OCI-M1 (cell line): Measurements from ENCODE around the gene LPAR3.

Experiments
- DNase-seq: peaks from one replicate; lab custom pipeline; 2025; lab: John Stamatoyannopoulos, UW

Gene LPAR3

GRCh38 chr1:84774669-84775534 is 118.1 kb downstream of the LPAR3 start:
- DNase-seq, result no peak

GRCh38 chr1:84773933-84774497 is 119.0 kb downstream of the LPAR3 start:
- DNase-seq, result no peak

- DNase-seq, result no peak
Measured at GRCh38 chr1:84773195-84773594, 119.8 kb downstream of the LPAR3 start.

DNA sequence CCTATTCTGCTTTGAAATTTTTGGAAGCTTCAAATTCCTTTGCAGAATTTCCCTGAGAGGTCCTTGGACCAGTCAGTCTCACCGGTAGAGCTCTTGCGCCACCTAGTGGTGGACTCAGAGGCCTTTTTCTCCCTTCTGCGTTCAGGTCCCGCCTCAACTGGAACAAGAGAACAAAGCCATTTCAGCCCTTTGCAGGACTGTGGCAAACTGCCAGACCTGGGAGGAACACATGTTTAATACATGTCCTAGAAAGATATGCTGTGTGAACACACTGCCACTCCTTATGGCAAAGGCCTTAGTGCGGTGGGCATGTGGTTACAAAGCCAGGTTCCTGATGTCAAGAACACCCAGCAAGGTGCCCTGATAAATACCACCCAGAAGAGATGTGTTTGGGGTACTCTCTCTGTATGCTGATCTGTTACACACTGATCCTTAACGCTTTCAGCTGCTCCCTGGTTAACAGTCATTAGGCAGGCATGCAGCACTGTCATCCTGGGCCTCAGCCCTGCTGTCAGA is 120.5 kb downstream of the LPAR3 start:
- peak; percentile 87 for DNase-seq

DNA sequence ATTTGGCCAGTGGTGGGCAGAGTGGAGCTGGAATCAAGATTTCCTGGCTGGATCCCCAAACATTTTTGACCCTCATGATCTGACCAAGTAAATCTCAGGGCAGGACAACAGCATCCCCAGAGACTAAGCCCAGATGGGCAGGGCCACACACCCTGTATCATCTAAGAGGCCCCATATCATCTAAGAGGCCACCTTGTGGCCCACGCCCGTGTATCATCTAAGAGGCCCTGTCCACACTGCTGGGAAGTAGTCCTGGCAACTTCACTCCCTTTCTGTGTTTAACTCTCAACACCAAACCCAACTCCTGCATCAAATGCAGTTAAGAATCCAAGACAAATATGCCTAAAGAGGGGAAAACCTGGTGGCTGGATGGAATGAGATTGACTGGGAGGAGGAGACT is 121.1 kb downstream of the LPAR3 start:
- DNase-seq, result no peak

DNA sequence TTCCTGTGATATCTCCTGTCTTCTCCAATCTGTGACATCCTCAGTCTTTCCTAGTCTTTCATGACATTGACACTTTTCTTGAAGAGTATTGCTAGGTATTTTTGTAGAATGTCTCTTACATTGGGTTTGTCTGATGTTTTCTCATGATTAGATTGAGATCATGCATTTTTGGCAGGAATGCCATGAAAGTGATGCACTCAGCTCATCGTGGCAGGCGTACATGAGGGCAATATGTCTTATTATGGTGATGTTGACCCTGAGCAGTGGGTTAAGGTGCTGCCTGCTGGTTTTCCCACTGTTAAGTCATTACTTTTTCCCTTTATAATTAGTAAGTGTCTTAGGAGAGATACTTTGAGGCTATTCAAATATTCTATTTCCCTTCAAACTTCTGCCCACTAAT is 122.5 kb downstream of the LPAR3 start:
- no peak for DNase-seq

DNA sequence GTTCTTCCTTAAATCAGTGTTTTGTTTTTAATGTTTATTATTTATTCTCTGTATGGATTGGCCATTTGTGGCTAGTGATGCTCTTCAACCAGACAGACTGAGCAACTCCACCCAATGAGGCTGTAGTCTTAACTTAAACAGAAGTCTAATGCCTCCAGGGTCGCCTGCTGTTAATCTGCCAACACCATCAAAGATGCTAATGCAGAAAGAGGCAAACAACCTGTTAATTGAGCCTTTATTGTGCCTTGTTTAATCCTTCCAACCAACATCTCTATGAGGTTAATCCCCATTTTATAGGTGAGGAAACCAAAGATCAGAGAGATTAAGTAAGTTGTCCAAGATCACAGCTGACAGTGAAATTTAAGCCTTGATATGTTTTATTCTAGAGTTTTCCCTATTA is 123.4 kb downstream of the LPAR3 start:
- no peak for DNase-seq

- DNase-seq, result no peak
Measured at GRCh38 chr1:84768634-84769033, 124.4 kb downstream of the LPAR3 start.

DNA sequence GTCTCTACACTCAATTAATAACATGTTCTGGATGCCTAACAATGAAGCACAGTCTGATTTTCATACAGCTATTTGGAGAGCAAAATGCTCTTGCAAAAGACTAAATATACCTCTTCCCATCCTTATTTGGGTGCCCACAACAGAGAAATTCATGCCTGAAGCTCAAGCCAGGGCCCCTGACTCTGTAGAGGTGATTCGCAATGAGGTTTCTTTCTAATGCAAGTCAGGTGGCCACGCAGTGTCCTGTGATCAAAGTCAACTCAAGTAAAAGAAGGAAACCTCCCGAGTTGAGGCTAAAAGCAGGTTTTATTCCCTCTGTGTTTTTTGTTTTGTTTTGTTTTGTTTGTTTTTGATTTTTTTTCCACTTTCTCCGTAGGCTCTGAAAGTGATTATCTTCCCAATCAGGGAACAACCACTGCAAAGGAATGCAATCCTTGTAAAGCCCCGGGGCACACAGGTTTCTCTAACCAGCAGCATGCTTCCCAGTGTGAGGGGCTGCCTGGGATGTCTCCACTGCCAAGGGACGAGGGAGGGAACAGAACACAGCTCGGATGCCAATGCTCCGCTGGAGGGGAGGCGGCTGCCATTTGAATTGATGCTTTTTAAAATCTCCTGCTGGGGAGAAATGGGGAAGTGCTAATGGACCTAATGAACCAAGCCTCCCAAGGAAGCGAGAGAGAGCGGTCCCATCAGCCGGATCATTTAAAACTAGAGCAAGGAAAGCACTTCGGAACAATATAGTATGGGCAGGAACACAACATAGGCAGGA is 128.9 kb downstream of the LPAR3 start:
- DNase-seq, result no peak

DNA sequence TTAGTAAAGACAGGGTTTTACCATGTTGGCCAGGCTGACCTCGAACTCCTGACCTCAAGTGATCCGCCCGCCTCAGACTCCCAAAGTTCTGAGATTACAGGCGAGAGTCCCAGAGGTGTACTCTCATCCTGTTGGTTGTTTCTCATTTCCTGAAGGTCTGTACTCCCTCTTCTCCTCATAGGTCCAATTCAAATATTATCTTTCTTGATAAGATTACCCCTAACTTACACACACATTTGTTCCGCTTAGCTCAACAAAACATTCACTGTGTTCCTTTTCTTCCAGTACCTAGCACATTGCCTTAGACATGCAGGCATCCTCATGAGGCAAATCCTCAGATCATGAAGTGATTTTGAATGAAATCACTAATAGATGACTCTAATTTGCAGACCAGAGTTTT is 130.3 kb downstream of the LPAR3 start:
- no peak for DNase-seq
